Stimulated activated memory B cell treated with anti-CD40 and anti-IgM and Interleukin-4, amounts not matched to agents 10 μg/mL and 1 μg/mL and 100 μg/mL, for 72 hours (primary cell): ENCODE results near the gene SLC44A1.
A peak's percentile ranks its signal among the peaks of the same experiment; 100 is the strongest.
"Not testable (repeated sequence)": the region's sequence is repeated elsewhere in the genome, so short reads cannot be mapped to it uniquely, and the experiment has no call there.

Experiments
- ATAC-seq: fragments of 150-1000 bp; cut with Tn5 transposase; 2 replicates; pipeline ENCODE4 v1.10.0; 2021
- H3K27ac Mint-ChIP-seq: one replicate; pipeline ENCODE4 v1.8.0; 2022; ENCODE audit warnings: mild to moderate bottlenecking, mixed read lengths
- H3K27me3 Mint-ChIP-seq: one replicate; pipeline ENCODE4 v1.8.0; 2022; ENCODE audit warnings: mixed read lengths
- H3K36me3 Mint-ChIP-seq: one replicate; pipeline ENCODE4 v1.8.0; 2022; ENCODE audit warnings: mixed read lengths
- H3K4me1 Mint-ChIP-seq: one replicate; pipeline ENCODE4 v1.8.0; 2022; ENCODE audit warnings: mixed read lengths
- H3K4me3 Mint-ChIP-seq: one replicate; pipeline ENCODE4 v1.8.0; 2022; ENCODE audit warnings: mild to moderate bottlenecking, moderate library complexity, mixed read lengths
- H3K9me3 Mint-ChIP-seq: one replicate; pipeline ENCODE4 v1.8.0; 2022; ENCODE audit warnings: mixed read lengths

Gene SLC44A1

GRCh38 chr9:105251733-105252404 is 7.4 kb downstream of the SLC44A1 start:
- Mint-ChIP-seq H3K4me3 (no peak overlapping the region), H3K36me3 (no peaks in the 10 kb centered on the region), H3K27me3 (no peaks in the 10 kb centered on the region), H3K9me3 (no peaks in the 10 kb centered on the region), H3K27ac (no peak overlapping the region), H3K4me1 (peaks cover 8% of the 10 kb centered on the region)
- ATAC-seq = no peak

- Mint-ChIP-seq H3K27me3 (no peaks in the 10 kb centered on the region), H3K27ac (no peak overlapping the region), H3K36me3 (no peaks in the 10 kb centered on the region), H3K4me1 (peaks cover 12% of the 10 kb centered on the region), H3K9me3 (no peaks in the 10 kb centered on the region), H3K4me3 (no peak overlapping the region)
- ATAC-seq = no peak
These were observed 7.9 kb downstream of the SLC44A1 start for GRCh38 chr9:105252405-105252756.

- Mint-ChIP-seq H3K9me3 (no peaks in the 10 kb centered on the region), H3K4me1 (peaks cover 28% of the 10 kb centered on the region), H3K36me3 (no peaks in the 10 kb centered on the region), H3K4me3 (no peak overlapping the region), H3K27ac (peak overlapping the region; percentile 27), H3K27me3 (no peaks in the 10 kb centered on the region)
- no peak for ATAC-seq
These were observed 9.8 kb downstream of the SLC44A1 start for GRCh38 chr9:105254226-105254625.

- Mint-ChIP-seq H3K36me3 (no peaks in the 10 kb centered on the region), H3K4me1 (peaks cover 38% of the 10 kb centered on the region), H3K27ac (no peak overlapping the region), H3K27me3 (no peaks in the 10 kb centered on the region), H3K4me3 (no peak overlapping the region), H3K9me3 (no peaks in the 10 kb centered on the region)
- ATAC-seq = no peak
These were observed 11.0 kb downstream of the SLC44A1 start for GRCh38 chr9:105255421-105255820.

- not testable (repeated sequence) for ATAC-seq, H3K4me3 Mint-ChIP-seq, H3K27ac Mint-ChIP-seq, H3K27me3 Mint-ChIP-seq, H3K36me3 Mint-ChIP-seq, H3K9me3 Mint-ChIP-seq
- peaks cover 44% of the 10 kb centered on the region for H3K4me1 Mint-ChIP-seq
These were observed 12.1 kb downstream of the SLC44A1 start for GRCh38 chr9:105256569-105256968.

GRCh38 chr9:105257809-105258208 is 13.4 kb downstream of the SLC44A1 start:
- Mint-ChIP-seq H3K4me3 (no peak overlapping the region), H3K36me3 (no peaks in the 10 kb centered on the region), H3K27me3 (no peaks in the 10 kb centered on the region), H3K9me3 (no peaks in the 10 kb centered on the region), H3K4me1 (peaks cover 44% of the 10 kb centered on the region), H3K27ac (no peak overlapping the region)
- ATAC-seq = no peak

- H3K9me3 Mint-ChIP-seq = no peaks in the 10 kb centered on the region
- H3K4me3 Mint-ChIP-seq = no peak overlapping the region
- no peaks in the 10 kb centered on the region for H3K36me3 Mint-ChIP-seq
- peaks cover 44% of the 10 kb centered on the region for H3K4me1 Mint-ChIP-seq
- no peak overlapping the region for H3K27ac Mint-ChIP-seq
- H3K27me3 Mint-ChIP-seq = no peaks in the 10 kb centered on the region
- ATAC-seq = no peak
These were observed 13.8 kb downstream of the SLC44A1 start for GRCh38 chr9:105258225-105258737.

GRCh38 chr9:105259274-105259673 is 14.8 kb downstream of the SLC44A1 start:
- no peak overlapping the region for H3K4me3 Mint-ChIP-seq
- H3K27ac Mint-ChIP-seq = no peak overlapping the region
- peaks cover 48% of the 10 kb centered on the region for H3K4me1 Mint-ChIP-seq
- no peaks in the 10 kb centered on the region for H3K27me3 Mint-ChIP-seq
- no peak for ATAC-seq
- no peaks in the 10 kb centered on the region for H3K9me3 Mint-ChIP-seq
- H3K36me3 Mint-ChIP-seq = peaks cover 6% of the 10 kb centered on the region

GRCh38 chr9:105259731-105260612 is 15.5 kb downstream of the SLC44A1 start:
- no peak for ATAC-seq
- H3K9me3 Mint-ChIP-seq = no peaks in the 10 kb centered on the region
- peaks cover 48% of the 10 kb centered on the region for H3K4me1 Mint-ChIP-seq
- no peak overlapping the region for H3K4me3 Mint-ChIP-seq
- H3K27ac Mint-ChIP-seq = peak overlapping the region; percentile 18
- peaks cover 11% of the 10 kb centered on the region for H3K36me3 Mint-ChIP-seq
- H3K27me3 Mint-ChIP-seq = no peaks in the 10 kb centered on the region

- Mint-ChIP-seq H3K4me1 (peaks cover 45% of the 10 kb centered on the region), H3K36me3 (peaks cover 19% of the 10 kb centered on the region), H3K27ac (no peak overlapping the region), H3K9me3 (peaks cover 3% of the 10 kb centered on the region), H3K4me3 (no peak overlapping the region), H3K27me3 (no peaks in the 10 kb centered on the region)
- no peak for ATAC-seq
These were observed 18.0 kb downstream of the SLC44A1 start for GRCh38 chr9:105262497-105262896.

GRCh38 chr9:105264380-105264779 is 19.9 kb downstream of the SLC44A1 start:
- Mint-ChIP-seq H3K27me3 (no peaks in the 10 kb centered on the region), H3K4me1 (peaks cover 34% of the 10 kb centered on the region), H3K36me3 (peaks cover 21% of the 10 kb centered on the region), H3K27ac (no peak overlapping the region), H3K9me3 (peaks cover 3% of the 10 kb centered on the region), H3K4me3 (no peak overlapping the region)
- no peak for ATAC-seq

- H3K27me3 Mint-ChIP-seq, H3K4me3 Mint-ChIP-seq, ATAC-seq, H3K27ac Mint-ChIP-seq, H3K9me3 Mint-ChIP-seq: not testable (repeated sequence)
- Mint-ChIP-seq H3K4me1 (peaks cover 25% of the 10 kb centered on the region), H3K36me3 (peaks cover 21% of the 10 kb centered on the region)
These were observed 23.8 kb downstream of the SLC44A1 start for GRCh38 chr9:105268254-105268653.

GRCh38 chr9:105269593-105269992 is 25.1 kb downstream of the SLC44A1 start:
- Mint-ChIP-seq H3K4me3 (no peak overlapping the region), H3K27ac (no peak overlapping the region), H3K27me3 (no peaks in the 10 kb centered on the region), H3K9me3 (peaks cover 3% of the 10 kb centered on the region), H3K4me1 (peaks cover 15% of the 10 kb centered on the region), H3K36me3 (peaks cover 12% of the 10 kb centered on the region)
- no peak for ATAC-seq

GRCh38 chr9:105270711-105271110 is 26.3 kb downstream of the SLC44A1 start:
- Mint-ChIP-seq H3K36me3 (peaks cover 5% of the 10 kb centered on the region), H3K27ac (no peak overlapping the region), H3K27me3 (no peaks in the 10 kb centered on the region), H3K4me1 (peaks cover 14% of the 10 kb centered on the region), H3K9me3 (peaks cover 3% of the 10 kb centered on the region), H3K4me3 (no peak overlapping the region)
- no peak for ATAC-seq

GRCh38 chr9:105273731-105274130 is 29.3 kb downstream of the SLC44A1 start:
- no peaks in the 10 kb centered on the region for H3K9me3 Mint-ChIP-seq
- H3K4me1 Mint-ChIP-seq = peaks cover 6% of the 10 kb centered on the region
- H3K4me3 Mint-ChIP-seq = no peak overlapping the region
- H3K27ac Mint-ChIP-seq = no peak overlapping the region
- no peaks in the 10 kb centered on the region for H3K27me3 Mint-ChIP-seq
- peaks cover 4% of the 10 kb centered on the region for H3K36me3 Mint-ChIP-seq
- ATAC-seq = no peak

GRCh38 chr9:105275111-105275510 is 30.7 kb downstream of the SLC44A1 start:
- Mint-ChIP-seq H3K36me3 (peaks cover 4% of the 10 kb centered on the region), H3K4me1 (peaks cover 6% of the 10 kb centered on the region), H3K27ac (no peak overlapping the region), H3K4me3 (no peak overlapping the region), H3K27me3 (no peaks in the 10 kb centered on the region), H3K9me3 (no peaks in the 10 kb centered on the region)
- ATAC-seq = no peak
